K562 (cell line): ENCODE results near the gene PPIP5K2. TPM values are rescaled to one million over a fixed set of nuclear protein-coding genes. Genes with fewer than 3 reads are reported as not detected.

ENCODE experiments used
- ATAC-seq: fragments of 200-7000 bp; cut with Tn5 transposase; 3 replicates; pipeline ENCODE4 v1.9.1; 2020; ENCODE audit warnings: moderate library complexity
- BruUV-seq: library from RNA; stranded (reverse); fragments of 400-500 nt; replicated peaks from 2 replicates; lab custom pipeline; 2021; lab: Mats Ljungman, UMichigan
- CTCF ChIA-PET: fragments of 300-600 bp; formaldehyde crosslinking; extraction: SDS; loops from one replicate; lab custom pipeline; 2021; ENCODE audit warnings: low intra/inter-chr PET ratio; lab: Yijun Ruan, JAX
- POLR2A ChIA-PET: fragments of 300-600, 350-650 bp; sonication (Branson Sonifier 250); formaldehyde crosslinking; extraction: SDS; loops from one replicate; lab custom pipeline; 2021; ENCODE audit warnings: antibody characterized with exemption, inconsistent platforms; lab: Yijun Ruan, JAX
- DNase-seq, 4 experiments: peaks; one replicate each; pipeline versions ENCODE4 v3.0.0 to v3.0.0-alpha.2; 2011 to 2018; ENCODE audit warnings: low spot score in 3 of 4, mixed read lengths in 3 of 4; ENCODE audit errors: extremely low read depth in 1 of 4
- FAIRE-seq: peaks from 2 replicates; lab custom pipeline; 2011; peaks lifted over from hg19 to GRCh38; lab: Jason Lieb, UNC
- H2AFZ ChIP-seq: 2 replicates; pipeline ENCODE4 v1.6.0; 2011; ENCODE audit warnings: low read depth, low read length, control low read depth, inconsistent platforms
- H3K27ac ChIP-seq: fragments of 200-600 bp; 3 replicates; pipeline ENCODE4 v1.8.0; 2011; ENCODE audit warnings: low read depth, mild to moderate bottlenecking, control low read depth, inconsistent platforms, low read length, moderate library complexity, mixed read lengths; ENCODE audit errors: extremely low read depth
- H3K27me3 ChIP-seq, 2 experiments: fragments of 300-600 bp in 1 of 2; 2 replicates in 1 of 2; 3 replicates in 1 of 2; pipeline versions ENCODE4 v1.6.0 to v1.8.0; 2011; ENCODE audit warnings: inconsistent platforms in 2 of 2, low read length in 2 of 2, mild to moderate bottlenecking in 1 of 2, mixed read lengths in 1 of 2, moderate library complexity in 1 of 2; ENCODE audit not compliant: control insufficient read depth in 2 of 2, insufficient read depth in 2 of 2
- H3K36me3 ChIP-seq: fragments of 300-600 bp; 3 replicates; pipeline ENCODE4 v1.8.0; 2011; ENCODE audit warnings: mild to moderate bottlenecking, low read length, inconsistent platforms; ENCODE audit not compliant: control insufficient read depth, insufficient read depth
- H3K4me1 ChIP-seq, 2 experiments: fragments of 200-600 bp in 1 of 2; replicated peaks in 1 of 2; 2 replicates in 1 of 2; 3 replicates in 1 of 2; pipeline versions ENCODE4 v1.5.1 to v1.8.0; 2011; ENCODE audit warnings: inconsistent platforms in 2 of 2, low read length in 2 of 2, mild to moderate bottlenecking in 1 of 2, mixed read lengths in 1 of 2, moderate library complexity in 1 of 2; ENCODE audit not compliant: control insufficient read depth in 2 of 2, insufficient read depth in 2 of 2
- H3K4me2 ChIP-seq: 2 replicates; pipeline ENCODE4 v1.6.1; 2011; ENCODE audit warnings: low read length, control low read depth, inconsistent platforms, mixed read lengths; ENCODE audit not compliant: insufficient read depth
- H3K4me3 ChIP-seq: fragments of 200-600 bp; sonication (generic), shearing (Covaris generic); 2 replicates; pipeline ENCODE4 v1.5.1; 2016; ENCODE audit warnings: control low read depth, inconsistent platforms
- H3K79me2 ChIP-seq: fragments of 200-600 bp; 3 replicates; pipeline ENCODE4 v1.8.0; 2011; ENCODE audit warnings: low read length, inconsistent platforms; ENCODE audit not compliant: control insufficient read depth, insufficient read depth
- H3K9ac ChIP-seq, 2 experiments: 2 replicates each; pipeline versions ENCODE4 v1.6.0 to v1.6.1; 2011; ENCODE audit warnings: low read depth in 2 of 2, low read length in 2 of 2, control low read depth in 1 of 2, inconsistent platforms in 1 of 2, mild to moderate bottlenecking in 1 of 2, mixed read lengths in 1 of 2; ENCODE audit not compliant: insufficient read depth in 1 of 2
- H3K9me1 ChIP-seq: one replicate; pipeline ENCODE4 v1.6.0; 2011; ENCODE audit warnings: inconsistent platforms, mild to moderate bottlenecking, low read length, moderate library complexity; ENCODE audit not compliant: control insufficient read depth, insufficient read depth
- H3K9me3 ChIP-seq: replicated peaks from 2 replicates; pipeline ENCODE4 v1.5.1; 2011; ENCODE audit warnings: low read depth, low read length, inconsistent platforms; ENCODE audit not compliant: control insufficient read depth, insufficient read depth
- H4K20me1 ChIP-seq: replicated peaks from 2 replicates; pipeline ENCODE4 v1.6.1; 2011; ENCODE audit warnings: low read length, inconsistent platforms, mixed read lengths; ENCODE audit not compliant: control insufficient read depth, insufficient read depth
- BRD9 ChIP-seq: fragments of 450-650 bp; IDR thresholded peaks from 2 replicates; pipeline ENCODE4 v1.6.1; 2018; ENCODE audit warnings: low read depth; ENCODE audit not compliant: partially characterized antibody
- PHB ChIP-seq: fragments of 250-450 bp; sonication (Bioruptor Pico); IDR thresholded peaks from 2 replicates; pipeline ENCODE4 v1.5.0; 2021
- PHF21A ChIP-seq: fragments of 450-650 bp; IDR thresholded peaks from 2 replicates; pipeline ENCODE4 v1.6.1; 2017; ENCODE audit warnings: low read depth, borderline replicate concordance
- SP1 ChIP-seq: sonication (generic); formaldehyde crosslinking; IDR thresholded peaks from 2 replicates; pipeline ENCODE4 v1.8.1; 2022; ENCODE audit warnings: mild to moderate bottlenecking, missing genetic modification reagents
- TBP ChIP-seq: optimal IDR thresholded peaks from 2 replicates; pipeline ENCODE3; 2011; ENCODE audit warnings: low read depth, low read length, improper control_type of control experiment
- ZNF41 ChIP-seq: fragments of 250-450 bp; sonication (Bioruptor Pico); conservative IDR thresholded peaks from 2 replicates; pipeline ENCODE4 v1.4.0; 2020; ENCODE audit warnings: mild to moderate bottlenecking
- ZNF507 ChIP-seq: conservative IDR thresholded peaks from 2 replicates; pipeline ENCODE4 v1.6.1; 2017; ENCODE audit warnings: missing genetic modification characterization, missing compliant biosample characterization
- ZNF586 ChIP-seq: fragments of 450-650 bp; formaldehyde crosslinking; conservative IDR thresholded peaks from 2 replicates; pipeline ENCODE4 v1.4.0; 2020; ENCODE audit warnings: mild to moderate bottlenecking, moderate library complexity
- WGBS: fragments of 100-300 bp; shearing (Covaris generic); methylation state at CpG from one replicate; pipeline ENCODE4 v1.1.6; 2016; ENCODE audit warnings: low coverage, mixed read lengths; ENCODE audit not compliant: insufficient coverage; ENCODE audit errors: missing lambda C conversion rate; 5-methylcytosine and 5-hydroxymethylcytosine counted together
- in situ Hi-C: fragments of 300-500 bp; cut with MboI; formaldehyde crosslinking; loops from 4 replicates; pipeline ENCODE4 v1.15.0; 2018; ENCODE audit warnings: inconsistent platforms, mixed read lengths
- intact Hi-C: fragments of 100-400 bp; cut with micrococcal nuclease; formaldehyde crosslinking; loops from 2 replicates; pipeline ENCODE4 v1.14.2; 2022
- polyA plus RNA-seq, 8 experiments: library from polyadenylated mRNA; depleted of rRNA in 4 of 8; stranded (reverse) in 5 of 8; unstranded in 3 of 8; fragments of >200 nt; fragmentation: Nextera tagmentation in 2 of 8; fragmentation: Illumina TruSeq in 1 of 8; extraction: Ambion mirVana in 2 of 8; extraction: Trizol in 1 of 8; gene quantifications; 2 replicates each; pipeline versions ENCODE4 v1.2.1 to v1.2.3, GENCODE V29; 2011 to 2014; ENCODE audit warnings: inconsistent platforms in 1 of 8, missing spikeins in 1 of 8
- total RNA-seq, 7 experiments: library from RNA; depleted of rRNA in 6 of 7; stranded (reverse); fragments of >200 nt in 6 of 7; fragmentation: Illumina TruSeq in 2 of 7; extraction: Trizol in 2 of 7; gene quantifications; 2 replicates each; pipeline versions ENCODE4 v1.2.1 to v1.2.3, GENCODE V29; 2011 to 2021; ENCODE audit warnings: low replicate concordance in 1 of 7
- TF ChIP-seq, protein P1 (sequence below): fragments of 250-450 bp; sonication (Bioruptor Pico); IDR thresholded peaks from 2 replicates; pipeline ENCODE4 v1.5.0; 2022; ENCODE audit warnings: mild to moderate bottlenecking
- TF ChIP-seq, protein P2 (sequence below): fragments of 200-800 bp; sonication (Bioruptor generic); IDR thresholded peaks from 2 replicates; pipeline ENCODE4 v1.6.1; 2017; ENCODE audit warnings: missing genetic modification characterization, missing compliant biosample characterization
- TF ChIP-seq, protein P3 (sequence below): fragments of 450-650 bp; IDR thresholded peaks from 2 replicates; pipeline ENCODE4 v1.6.1; 2014; ENCODE audit warnings: low read depth, mild to moderate bottlenecking, moderate library complexity, borderline replicate concordance

The PPIP5K2 gene
- total and polyA plus RNA-seq, 9 of the 15 experiments (the other 6 are each of a cell fraction or from before 2014, with no cell fraction given): 39.4 to 150 (median 99.1) TPM

DNA sequence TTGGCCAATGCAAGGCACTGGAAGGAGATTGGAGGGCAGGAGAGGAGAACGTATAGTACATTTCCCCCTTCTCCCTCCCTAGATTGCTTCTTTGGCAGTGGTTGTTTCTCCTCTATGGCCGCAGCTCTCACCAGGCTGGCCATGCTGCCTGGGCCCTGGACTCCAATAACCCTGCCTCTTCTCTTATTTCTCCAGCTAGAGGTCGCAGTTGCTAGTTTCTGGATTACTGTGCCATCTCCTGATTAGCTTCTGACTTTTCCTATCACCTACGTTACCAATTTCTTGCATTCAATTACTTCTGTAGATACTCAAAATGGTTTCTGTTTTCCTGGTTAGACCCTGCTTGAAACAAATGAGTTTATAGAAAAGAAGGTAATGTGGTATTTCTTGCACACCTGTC lies 136.1 kb downstream of the PPIP5K2 start (continued):
- TF ChIP-seq ZNF586 (CRISPR knock-in tag): no peak

DNA sequence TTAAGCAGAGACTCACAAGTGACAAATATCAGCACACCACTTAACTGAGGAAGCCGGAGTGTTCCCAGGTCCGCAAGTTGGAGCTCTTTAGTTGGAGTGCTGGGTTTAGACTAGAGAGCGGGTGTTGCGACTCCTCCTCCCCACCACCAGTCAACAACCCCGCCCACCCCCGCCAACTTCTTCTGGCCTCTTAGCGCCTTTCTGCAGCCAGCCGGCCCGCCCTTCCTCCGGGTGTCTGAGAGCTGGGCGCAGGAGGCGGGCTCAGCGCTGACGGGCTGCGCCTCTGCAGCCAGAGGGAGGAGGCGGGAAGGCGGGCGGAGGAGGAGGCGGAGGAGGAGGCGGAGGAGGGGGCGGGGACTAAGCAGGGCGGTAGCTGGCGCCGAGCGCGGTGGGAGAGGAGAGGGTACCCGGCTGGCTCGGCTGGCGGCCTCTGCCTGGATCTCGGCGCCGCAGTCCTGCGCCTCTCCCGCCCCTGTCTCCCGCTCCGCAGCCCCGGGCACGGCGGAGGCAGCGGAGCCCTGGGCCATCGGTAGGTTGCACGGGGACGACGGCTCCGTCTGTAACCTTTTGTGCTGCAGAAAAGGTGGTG lies 138.4 kb downstream of the PPIP5K2 start, which contains the start of gene MACIR:
TSS of gene MACIR (plus strand) at position 396 of the 589 bp plus-strand sequence. CDS start 17,157 bp downstream, outside the sequence.
- Histone ChIP-seq H2AFZ (peak within 1 kb of the TSS; percentile 85), H3K27me3 (no peaks in the 10 kb centered on the region), H4K20me1 (no peaks in the 10 kb centered on the region), H3K4me1 (peaks cover 12 to 27% of the 10 kb centered on the region in 2 experiments; a peak in 4 of 5 replicates), H3K36me3 (no peaks in the 10 kb centered on the region), H3K9me1 (no peaks in the 10 kb centered on the region), H3K79me2 (peaks cover 48% of the 10 kb centered on the region), H3K9me3 (no peaks in the 10 kb centered on the region), H3K27ac (peak within 1 kb of the TSS; percentile 83), H3K4me2 (peak within 1 kb of the TSS; percentile 88), H3K9ac (peak within 1 kb of the TSS; percentile 75 to 93), H3K4me3 (peak within 1 kb of the TSS; percentile 86)
- FAIRE-seq: peak; percentile 97
- 1% methylated on average over 17 of the region's 45 CpGs for WGBS
- CTCF ChIA-PET: no interaction called here
- in situ Hi-C loops (no loop called here), intact Hi-C loops (loop anchor here (2.0 to 10.0 kb wide), 2 partner anchors 138 to 306 kb away; partner anchors contain the start of genes GIN1, NUDT12 and PPIP5K2)
- peak; percentile 91 for ATAC-seq
- no TSS peak for BruUV-seq
- POLR2A ChIA-PET: interaction anchor here (0.6 to 2.1 kb wide), 5 partner anchors 10 to 251 kb away, joined by 3 to 7 read pairs (median 6); no protein-coding TSS in a partner anchor
- DNase-seq: peak; percentile 88 to 99 (median 92)
- TF ChIP-seq, protein P1, sequence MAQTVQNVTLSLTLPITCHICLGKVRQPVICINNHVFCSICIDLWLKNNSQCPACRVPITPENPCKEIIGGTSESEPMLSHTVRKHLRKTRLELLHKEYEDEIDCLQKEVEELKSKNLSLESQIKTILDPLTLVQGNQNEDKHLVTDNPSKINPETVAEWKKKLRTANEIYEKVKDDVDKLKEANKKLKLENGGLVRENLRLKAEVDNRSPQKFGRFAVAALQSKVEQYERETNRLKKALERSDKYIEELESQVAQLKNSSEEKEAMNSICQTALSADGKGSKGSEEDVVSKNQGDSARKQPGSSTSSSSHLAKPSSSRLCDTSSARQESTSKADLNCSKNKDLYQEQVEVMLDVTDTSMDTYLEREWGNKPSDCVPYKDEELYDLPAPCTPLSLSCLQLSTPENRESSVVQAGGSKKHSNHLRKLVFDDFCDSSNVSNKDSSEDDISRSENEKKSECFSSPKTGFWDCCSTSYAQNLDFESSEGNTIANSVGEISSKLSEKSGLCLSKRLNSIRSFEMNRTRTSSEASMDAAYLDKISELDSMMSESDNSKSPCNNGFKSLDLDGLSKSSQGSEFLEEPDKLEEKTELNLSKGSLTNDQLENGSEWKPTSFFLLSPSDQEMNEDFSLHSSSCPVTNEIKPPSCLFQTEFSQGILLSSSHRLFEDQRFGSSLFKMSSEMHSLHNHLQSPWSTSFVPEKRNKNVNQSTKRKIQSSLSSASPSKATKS: no peak
- TF ChIP-seq PHB (no peak), BRD9 (no peak), SP1 (CRISPR knock-in tag) (peak; percentile 75), ZNF507 (tag) (no peak), PHF21A (no peak), ZNF41 (no peak), TBP (no peak)
- TF ChIP-seq, protein P2, sequence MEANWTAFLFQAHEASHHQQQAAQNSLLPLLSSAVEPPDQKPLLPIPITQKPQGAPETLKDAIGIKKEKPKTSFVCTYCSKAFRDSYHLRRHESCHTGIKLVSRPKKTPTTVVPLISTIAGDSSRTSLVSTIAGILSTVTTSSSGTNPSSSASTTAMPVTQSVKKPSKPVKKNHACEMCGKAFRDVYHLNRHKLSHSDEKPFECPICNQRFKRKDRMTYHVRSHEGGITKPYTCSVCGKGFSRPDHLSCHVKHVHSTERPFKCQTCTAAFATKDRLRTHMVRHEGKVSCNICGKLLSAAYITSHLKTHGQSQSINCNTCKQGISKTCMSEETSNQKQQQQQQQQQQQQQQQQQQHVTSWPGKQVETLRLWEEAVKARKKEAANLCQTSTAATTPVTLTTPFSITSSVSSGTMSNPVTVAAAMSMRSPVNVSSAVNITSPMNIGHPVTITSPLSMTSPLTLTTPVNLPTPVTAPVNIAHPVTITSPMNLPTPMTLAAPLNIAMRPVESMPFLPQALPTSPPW (CRISPR knock-in tag): peak; percentile 86
- TF ChIP-seq, protein P3, sequence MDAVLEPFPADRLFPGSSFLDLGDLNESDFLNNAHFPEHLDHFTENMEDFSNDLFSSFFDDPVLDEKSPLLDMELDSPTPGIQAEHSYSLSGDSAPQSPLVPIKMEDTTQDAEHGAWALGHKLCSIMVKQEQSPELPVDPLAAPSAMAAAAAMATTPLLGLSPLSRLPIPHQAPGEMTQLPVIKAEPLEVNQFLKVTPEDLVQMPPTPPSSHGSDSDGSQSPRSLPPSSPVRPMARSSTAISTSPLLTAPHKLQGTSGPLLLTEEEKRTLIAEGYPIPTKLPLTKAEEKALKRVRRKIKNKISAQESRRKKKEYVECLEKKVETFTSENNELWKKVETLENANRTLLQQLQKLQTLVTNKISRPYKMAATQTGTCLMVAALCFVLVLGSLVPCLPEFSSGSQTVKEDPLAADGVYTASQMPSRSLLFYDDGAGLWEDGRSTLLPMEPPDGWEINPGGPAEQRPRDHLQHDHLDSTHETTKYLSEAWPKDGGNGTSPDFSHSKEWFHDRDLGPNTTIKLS: no peak
